ENCODE measurements around the gene RXRA. TPM values are rescaled to one million over a fixed set of nuclear protein-coding genes. Genes with fewer than 3 reads are reported as not detected.

Gene RXRA
- total and polyA plus RNA-seq, 4 donors = 41.5 to 116 (median 74.1) TPM

DNA sequence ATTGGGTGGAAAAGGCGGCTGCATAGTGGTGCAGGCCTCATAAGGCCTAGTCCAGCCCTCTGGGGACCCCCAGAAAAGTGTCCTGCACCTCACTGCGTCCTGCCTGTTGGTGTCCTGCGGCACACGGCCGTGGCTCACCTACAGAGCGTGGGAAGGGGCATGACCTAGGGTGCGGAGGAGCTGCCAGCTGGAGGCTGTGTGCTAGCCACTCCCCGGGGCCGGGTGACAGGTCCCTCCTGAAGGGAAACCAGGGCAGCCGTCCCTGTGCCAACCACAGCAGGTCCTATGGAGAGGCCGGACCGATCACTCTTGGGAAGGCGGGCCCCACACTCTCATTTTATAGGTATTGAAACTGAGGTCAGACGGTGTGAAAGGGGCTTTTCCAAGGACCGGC, 150.7 kb downstream of the RXRA start:
- H3K4me3 ChIP-seq (ENCODE audit: low read depth in 1 of 3, low read length in 3 of 3) = no peak overlapping the region
- DNase-seq (ENCODE audit: low spot score) = no peak
- H3K4me1 ChIP-seq (ENCODE audit: control insufficient read depth in 4 of 4, insufficient read depth in 4 of 4, low read length in 3 of 4) = peaks cover 0 to 3% (median 1%) of the 10 kb centered on the region in 4 donors
- no peak overlapping the region for H3K9ac ChIP-seq (ENCODE audit: low read depth in 1 of 2, low read length in 2 of 2)
- TF ChIP-seq RXRA (IDR thresholded peaks at IDR 0.05) (no peak), ATF3 (IDR thresholded peaks at IDR 0.05) (no peak), JUND (IDR thresholded peaks at IDR 0.05) (no peak)
- 95% methylated on average over 15 of the region's 15 CpGs for WGBS
- H3K27me3 ChIP-seq (ENCODE audit: control insufficient read depth in 4 of 4, insufficient read depth in 4 of 4, low read length in 3 of 4) = no peaks in the 10 kb centered on the region
- H3K9me3 ChIP-seq (ENCODE audit: control insufficient read depth in 4 of 4, low read length in 3 of 4) = no peaks in the 10 kb centered on the region
- no peaks in the 10 kb centered on the region for H3K36me3 ChIP-seq (ENCODE audit: control insufficient read depth in 4 of 4, insufficient read depth in 3 of 4, low read depth in 1 of 4, low read length in 3 of 4)
- no peak overlapping the region for H3K27ac ChIP-seq (ENCODE audit: low read depth in 1 of 2, low read length in 2 of 2)

- no peaks in the 10 kb centered on the region for H3K9me3 ChIP-seq (ENCODE audit: control insufficient read depth in 4 of 4, low read length in 3 of 4)
- no peak overlapping the region for H3K4me3 ChIP-seq (ENCODE audit: low read depth in 1 of 3, low read length in 3 of 3)
- no peak for DNase-seq (ENCODE audit: low spot score)
- peaks cover 0 to 3% (median 1%) of the 10 kb centered on the region in 4 donors for H3K4me1 ChIP-seq (ENCODE audit: control insufficient read depth in 4 of 4, insufficient read depth in 4 of 4, low read length in 3 of 4)
- no peak overlapping the region for H3K27ac ChIP-seq (ENCODE audit: low read depth in 1 of 2, low read length in 2 of 2)
- H3K27me3 ChIP-seq (ENCODE audit: control insufficient read depth in 4 of 4, insufficient read depth in 4 of 4, low read length in 3 of 4) = no peaks in the 10 kb centered on the region
- no peak overlapping the region for H3K9ac ChIP-seq (ENCODE audit: low read depth in 1 of 2, low read length in 2 of 2)
- WGBS = 90% methylated on average over 15 of the region's 15 CpGs
- TF ChIP-seq REST (IDR thresholded peaks at IDR 0.05) (no peak), HNF4A (conservative IDR thresholded peaks at IDR 0.05) (no peak), NR2F2 (IDR thresholded peaks at IDR 0.05) (no peak), TAF1 (conservative IDR thresholded peaks at IDR 0.05) (no peak), FOXA2 (IDR thresholded peaks at IDR 0.05) (no peak), ATF3 (IDR thresholded peaks at IDR 0.05) (no peak), MAX (IDR thresholded peaks at IDR 0.05) (no peak), CTCF (IDR thresholded peaks at IDR 0.05; ENCODE audit: low read depth, low read length, missing input control) (no peak), FOXA1 (IDR thresholded peaks at IDR 0.05) (no peak), EGR1 (IDR thresholded peaks at IDR 0.05; ENCODE audit: low read depth in 2 of 2) (no peak), YY1 (IDR thresholded peaks at IDR 0.05) (no peak)
- TF ChIP-seq, protein P1, sequence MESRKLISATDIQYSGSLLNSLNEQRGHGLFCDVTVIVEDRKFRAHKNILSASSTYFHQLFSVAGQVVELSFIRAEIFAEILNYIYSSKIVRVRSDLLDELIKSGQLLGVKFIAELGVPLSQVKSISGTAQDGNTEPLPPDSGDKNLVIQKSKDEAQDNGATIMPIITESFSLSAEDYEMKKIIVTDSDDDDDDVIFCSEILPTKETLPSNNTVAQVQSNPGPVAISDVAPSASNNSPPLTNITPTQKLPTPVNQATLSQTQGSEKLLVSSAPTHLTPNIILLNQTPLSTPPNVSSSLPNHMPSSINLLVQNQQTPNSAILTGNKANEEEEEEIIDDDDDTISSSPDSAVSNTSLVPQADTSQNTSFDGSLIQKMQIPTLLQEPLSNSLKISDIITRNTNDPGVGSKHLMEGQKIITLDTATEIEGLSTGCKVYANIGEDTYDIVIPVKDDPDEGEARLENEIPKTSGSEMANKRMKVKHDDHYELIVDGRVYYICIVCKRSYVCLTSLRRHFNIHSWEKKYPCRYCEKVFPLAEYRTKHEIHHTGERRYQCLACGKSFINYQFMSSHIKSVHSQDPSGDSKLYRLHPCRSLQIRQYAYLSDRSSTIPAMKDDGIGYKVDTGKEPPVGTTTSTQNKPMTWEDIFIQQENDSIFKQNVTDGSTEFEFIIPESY (IDR thresholded peaks at IDR 0.05) = no peak
- H3K36me3 ChIP-seq (ENCODE audit: control insufficient read depth in 4 of 4, insufficient read depth in 3 of 4, low read depth in 1 of 4, low read length in 3 of 4) = no peaks in the 10 kb centered on the region
These were observed 151.2 kb downstream of the RXRA start for GRCh38 chr9:134477342-134477925.
